WTC11 (cell line): Measurements from ENCODE around the gene KCNK4. TPM values are rescaled to one million over a fixed set of nuclear protein-coding genes. Genes with fewer than 3 reads are reported as not detected.

Experiments used
- ATAC-seq: fragments of 200-7000 bp; cut with Tn5 transposase; 2 replicates; pipeline ENCODE4 v1.10.0; 2021; ENCODE audit warnings: mild to moderate bottlenecking, moderate library complexity
- CTCF ChIA-PET: fragments of 300-600 bp; sonication (Branson Sonifier 250); formaldehyde crosslinking; loops from one replicate; lab custom pipeline; 2021; ENCODE audit warnings: antibody characterized with exemption; lab: Charles Lee
- POLR2A ChIA-PET: fragments of 350-600 bp; sonication (Branson Sonifier 250); formaldehyde crosslinking; loops from one replicate; lab custom pipeline; 2021; ENCODE audit warnings: antibody characterized with exemption; lab: Charles Lee
- DNase-seq: peaks from one replicate; pipeline ENCODE4 v3.0.0; 2021; ENCODE audit warnings: low spot score
- H3K27ac Mint-ChIP-seq: 2 replicates; pipeline ENCODE4 v1.8.0; 2021; ENCODE audit warnings: mixed read lengths
- H3K27me3 Mint-ChIP-seq: 2 replicates; pipeline ENCODE4 v1.8.0; 2021; ENCODE audit warnings: low read depth, mild to moderate bottlenecking, moderate library complexity, mixed read lengths
- H3K36me3 Mint-ChIP-seq: 2 replicates; pipeline ENCODE4 v1.8.0; 2021; ENCODE audit warnings: mixed read lengths
- H3K4me1 Mint-ChIP-seq: 2 replicates; pipeline ENCODE4 v1.8.0; 2022; ENCODE audit warnings: mixed read lengths
- H3K4me3 Mint-ChIP-seq: 2 replicates; pipeline ENCODE4 v1.8.0; 2021; ENCODE audit warnings: mild to moderate bottlenecking, moderate library complexity, mixed read lengths
- H3K9me3 Mint-ChIP-seq: 2 replicates; pipeline ENCODE4 v1.8.0; 2021; ENCODE audit warnings: mixed read lengths
- ARID4B ChIP-seq: sonication (generic); formaldehyde crosslinking; IDR thresholded peaks from 2 replicates; pipeline ENCODE4 v1.8.0; 2023; ENCODE audit warnings: missing genetic modification reagents, mild to moderate bottlenecking, borderline replicate concordance
- JUN ChIP-seq: sonication (generic); formaldehyde crosslinking; IDR thresholded peaks from 2 replicates; pipeline ENCODE4 v1.8.0; 2023; ENCODE audit warnings: mild to moderate bottlenecking, missing genetic modification reagents
- NR2C2 ChIP-seq: sonication (generic); formaldehyde crosslinking; IDR thresholded peaks from 2 replicates; pipeline ENCODE4 v1.8.0; 2022; ENCODE audit warnings: mild to moderate bottlenecking, missing genetic modification reagents
- PRDM15 ChIP-seq: sonication (generic); formaldehyde crosslinking; IDR thresholded peaks from 2 replicates; pipeline ENCODE4 v1.8.0; 2022; ENCODE audit warnings: missing genetic modification reagents
- SMAD4 ChIP-seq: sonication (generic); formaldehyde crosslinking; IDR thresholded peaks from 2 replicates; pipeline ENCODE4 v1.8.0; 2022; ENCODE audit warnings: mild to moderate bottlenecking, missing genetic modification reagents
- TEAD1 ChIP-seq: sonication (generic); formaldehyde crosslinking; IDR thresholded peaks from 2 replicates; pipeline ENCODE4 v1.8.0; 2022; ENCODE audit warnings: mild to moderate bottlenecking, missing genetic modification reagents
- TP53 ChIP-seq: sonication (generic); formaldehyde crosslinking; IDR thresholded peaks from 2 replicates; pipeline ENCODE4 v1.8.1; 2023; ENCODE audit warnings: mild to moderate bottlenecking, missing genetic modification reagents
- ZNF263 ChIP-seq: sonication (generic); formaldehyde crosslinking; IDR thresholded peaks from 2 replicates; pipeline ENCODE4 v1.8.1; 2022; ENCODE audit warnings: low read depth, mild to moderate bottlenecking, moderate library complexity, missing genetic modification reagents
- ZNF423 ChIP-seq: fragments of 250-450 bp; sonication (Bioruptor Pico); IDR thresholded peaks from 2 replicates; pipeline ENCODE4 v2.1.2; 2022; ENCODE audit warnings: mild to moderate bottlenecking, moderate library complexity
- total RNA-seq: library from RNA; stranded (reverse); gene quantifications from 3 replicates; pipeline ENCODE4 v1.2.3, GENCODE V29; 2021
- TF ChIP-seq, protein P1 (sequence below): sonication (generic); formaldehyde crosslinking; IDR thresholded peaks from 2 replicates; pipeline ENCODE4 v1.8.1; 2023; ENCODE audit warnings: mild to moderate bottlenecking, missing genetic modification reagents, borderline replicate concordance
- TF ChIP-seq, protein P2 (sequence below): sonication (generic); formaldehyde crosslinking; IDR thresholded peaks from 2 replicates; pipeline ENCODE4 v1.8.0; 2022; ENCODE audit warnings: mild to moderate bottlenecking, missing genetic modification reagents
- TF ChIP-seq, protein P3 (sequence below): sonication (generic); formaldehyde crosslinking; IDR thresholded peaks from 2 replicates; pipeline ENCODE4 v1.8.1; 2022; ENCODE audit warnings: low read depth, missing genetic modification reagents, borderline replicate concordance
- TF ChIP-seq, protein P4 (sequence below): sonication (generic); formaldehyde crosslinking; IDR thresholded peaks from 2 replicates; pipeline ENCODE4 v1.8.1; 2022; ENCODE audit warnings: missing genetic modification reagents, borderline replicate concordance
- TF ChIP-seq, protein P5 (sequence below): fragments of 250-450 bp; sonication (Bioruptor Pico); IDR thresholded peaks from 2 replicates; pipeline ENCODE4 v1.9.0; 2021; ENCODE audit warnings: mild to moderate bottlenecking

KCNK4 gene
- total RNA-seq, 1 experiment from 2014 or later: 0.74 TPM

GRCh38 chr11:64268893-64269539 is 22.1 kb upstream of the KCNK4 start:
- ChIA-PET CTCF (interaction anchor here (0.6 to 6.2 kb wide), 12 partner anchors 15 to 86 kb away, joined by 3 to 75 read pairs (median 10); partner anchors contain the start of genes BAD, CATSPERZ, ESRRA and FKBP2), POLR2A (interaction anchor here (0.6 to 3.9 kb wide), 10 partner anchors 13 to 84 kb away, joined by 3 to 25 read pairs (median 5); partner anchors contain the start of genes BAD, FKBP2, GPR137 and PLCB3)
- TF ChIP-seq NR2C2 (CRISPR knock-in tag): no peak
- peak; percentile 11; the same call in 1 of the 2 replicates for TF ChIP-seq ARID4B (CRISPR knock-in tag)
- TF ChIP-seq, protein P1, sequence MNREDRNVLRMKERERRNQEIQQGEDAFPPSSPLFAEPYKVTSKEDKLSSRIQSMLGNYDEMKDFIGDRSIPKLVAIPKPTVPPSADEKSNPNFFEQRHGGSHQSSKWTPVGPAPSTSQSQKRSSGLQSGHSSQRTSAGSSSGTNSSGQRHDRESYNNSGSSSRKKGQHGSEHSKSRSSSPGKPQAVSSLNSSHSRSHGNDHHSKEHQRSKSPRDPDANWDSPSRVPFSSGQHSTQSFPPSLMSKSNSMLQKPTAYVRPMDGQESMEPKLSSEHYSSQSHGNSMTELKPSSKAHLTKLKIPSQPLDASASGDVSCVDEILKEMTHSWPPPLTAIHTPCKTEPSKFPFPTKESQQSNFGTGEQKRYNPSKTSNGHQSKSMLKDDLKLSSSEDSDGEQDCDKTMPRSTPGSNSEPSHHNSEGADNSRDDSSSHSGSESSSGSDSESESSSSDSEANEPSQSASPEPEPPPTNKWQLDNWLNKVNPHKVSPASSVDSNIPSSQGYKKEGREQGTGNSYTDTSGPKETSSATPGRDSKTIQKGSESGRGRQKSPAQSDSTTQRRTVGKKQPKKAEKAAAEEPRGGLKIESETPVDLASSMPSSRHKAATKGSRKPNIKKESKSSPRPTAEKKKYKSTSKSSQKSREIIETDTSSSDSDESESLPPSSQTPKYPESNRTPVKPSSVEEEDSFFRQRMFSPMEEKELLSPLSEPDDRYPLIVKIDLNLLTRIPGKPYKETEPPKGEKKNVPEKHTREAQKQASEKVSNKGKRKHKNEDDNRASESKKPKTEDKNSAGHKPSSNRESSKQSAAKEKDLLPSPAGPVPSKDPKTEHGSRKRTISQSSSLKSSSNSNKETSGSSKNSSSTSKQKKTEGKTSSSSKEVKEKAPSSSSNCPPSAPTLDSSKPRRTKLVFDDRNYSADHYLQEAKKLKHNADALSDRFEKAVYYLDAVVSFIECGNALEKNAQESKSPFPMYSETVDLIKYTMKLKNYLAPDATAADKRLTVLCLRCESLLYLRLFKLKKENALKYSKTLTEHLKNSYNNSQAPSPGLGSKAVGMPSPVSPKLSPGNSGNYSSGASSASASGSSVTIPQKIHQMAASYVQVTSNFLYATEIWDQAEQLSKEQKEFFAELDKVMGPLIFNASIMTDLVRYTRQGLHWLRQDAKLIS (CRISPR knock-in tag): 0 out of 2 replicates have a peak, but pooled peaks have one; percentile 11
- TF ChIP-seq, protein P2, sequence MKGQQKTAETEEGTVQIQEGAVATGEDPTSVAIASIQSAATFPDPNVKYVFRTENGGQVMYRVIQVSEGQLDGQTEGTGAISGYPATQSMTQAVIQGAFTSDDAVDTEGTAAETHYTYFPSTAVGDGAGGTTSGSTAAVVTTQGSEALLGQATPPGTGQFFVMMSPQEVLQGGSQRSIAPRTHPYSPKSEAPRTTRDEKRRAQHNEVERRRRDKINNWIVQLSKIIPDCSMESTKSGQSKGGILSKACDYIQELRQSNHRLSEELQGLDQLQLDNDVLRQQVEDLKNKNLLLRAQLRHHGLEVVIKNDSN: 0 out of 2 replicates have a peak, but pooled peaks have one; percentile 31
- TF ChIP-seq, protein P3, sequence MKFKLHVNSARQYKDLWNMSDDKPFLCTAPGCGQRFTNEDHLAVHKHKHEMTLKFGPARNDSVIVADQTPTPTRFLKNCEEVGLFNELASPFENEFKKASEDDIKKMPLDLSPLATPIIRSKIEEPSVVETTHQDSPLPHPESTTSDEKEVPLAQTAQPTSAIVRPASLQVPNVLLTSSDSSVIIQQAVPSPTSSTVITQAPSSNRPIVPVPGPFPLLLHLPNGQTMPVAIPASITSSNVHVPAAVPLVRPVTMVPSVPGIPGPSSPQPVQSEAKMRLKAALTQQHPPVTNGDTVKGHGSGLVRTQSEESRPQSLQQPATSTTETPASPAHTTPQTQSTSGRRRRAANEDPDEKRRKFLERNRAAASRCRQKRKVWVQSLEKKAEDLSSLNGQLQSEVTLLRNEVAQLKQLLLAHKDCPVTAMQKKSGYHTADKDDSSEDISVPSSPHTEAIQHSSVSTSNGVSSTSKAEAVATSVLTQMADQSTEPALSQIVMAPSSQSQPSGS (CRISPR knock-in tag): no peak
- TF ChIP-seq JUN (CRISPR knock-in tag): 0 out of 2 replicates have a peak, but pooled peaks have one; percentile 23
- peak; percentile 82; the same call in 1 of the 2 replicates for TF ChIP-seq TP53
- 0 out of 2 replicates have a peak, but pooled peaks have one; percentile 56 for TF ChIP-seq TEAD1 (CRISPR knock-in tag)
- H3K36me3 Mint-ChIP-seq: peaks cover 13% of the 10 kb centered on the region
- peaks cover 19% of the 10 kb centered on the region for H3K4me1 Mint-ChIP-seq
- no peaks in the 10 kb centered on the region for H3K27me3 Mint-ChIP-seq
- peak overlapping the region; percentile 99 for H3K27ac Mint-ChIP-seq
- ATAC-seq (peak; percentile 3), DNase-seq (peak; percentile 49)
- H3K9me3 Mint-ChIP-seq: no peaks in the 10 kb centered on the region
- H3K4me3 Mint-ChIP-seq: peak overlapping the region; percentile 99

GRCh38 chr11:64269540-64270220 is 21.4 kb upstream of the KCNK4 start:
- peak; percentile 83 for ATAC-seq
- ChIA-PET CTCF (interaction anchor here (0.6 to 6.2 kb wide), 17 partner anchors 15 to 87 kb away, joined by 3 to 75 read pairs (median 8); partner anchors contain the start of genes BAD, CATSPERZ, ESRRA and FKBP2), POLR2A (interaction anchor here (0.8 to 3.9 kb wide), 10 partner anchors 14 to 231 kb away, joined by 3 to 25 read pairs (median 5); partner anchors contain the start of genes BAD, CATSPERZ, FKBP2 and GPR137)
- no peaks in the 10 kb centered on the region for H3K9me3 Mint-ChIP-seq
- H3K27me3 Mint-ChIP-seq: no peaks in the 10 kb centered on the region
- peak overlapping the region; percentile 100 for H3K27ac Mint-ChIP-seq
- peak overlapping the region; percentile 99 for H3K4me3 Mint-ChIP-seq
- H3K4me1 Mint-ChIP-seq: peaks cover 22% of the 10 kb centered on the region
- peaks cover 13% of the 10 kb centered on the region for H3K36me3 Mint-ChIP-seq
- peak; percentile 98 for DNase-seq
- TF ChIP-seq, protein P4, sequence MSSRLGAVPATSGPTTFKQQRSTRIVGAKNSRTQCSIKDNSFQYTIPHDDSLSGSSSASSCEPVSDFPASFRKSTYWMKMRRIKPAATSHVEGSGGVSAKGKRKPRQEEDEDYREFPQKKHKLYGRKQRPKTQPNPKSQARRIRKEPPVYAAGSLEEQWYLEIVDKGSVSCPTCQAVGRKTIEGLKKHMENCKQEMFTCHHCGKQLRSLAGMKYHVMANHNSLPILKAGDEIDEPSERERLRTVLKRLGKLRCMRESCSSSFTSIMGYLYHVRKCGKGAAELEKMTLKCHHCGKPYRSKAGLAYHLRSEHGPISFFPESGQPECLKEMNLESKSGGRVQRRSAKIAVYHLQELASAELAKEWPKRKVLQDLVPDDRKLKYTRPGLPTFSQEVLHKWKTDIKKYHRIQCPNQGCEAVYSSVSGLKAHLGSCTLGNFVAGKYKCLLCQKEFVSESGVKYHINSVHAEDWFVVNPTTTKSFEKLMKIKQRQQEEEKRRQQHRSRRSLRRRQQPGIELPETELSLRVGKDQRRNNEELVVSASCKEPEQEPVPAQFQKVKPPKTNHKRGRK: no peak
- no peak for TF ChIP-seq SMAD4 (CRISPR knock-in tag)
- peak; percentile 98 for TF ChIP-seq NR2C2 (CRISPR knock-in tag)
- no peak; the same call in 1 of the 2 replicates for TF ChIP-seq PRDM15 (CRISPR knock-in tag)
- TF ChIP-seq, protein P5, sequence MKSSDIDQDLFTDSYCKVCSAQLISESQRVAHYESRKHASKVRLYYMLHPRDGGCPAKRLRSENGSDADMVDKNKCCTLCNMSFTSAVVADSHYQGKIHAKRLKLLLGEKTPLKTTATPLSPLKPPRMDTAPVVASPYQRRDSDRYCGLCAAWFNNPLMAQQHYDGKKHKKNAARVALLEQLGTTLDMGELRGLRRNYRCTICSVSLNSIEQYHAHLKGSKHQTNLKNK (CRISPR knock-in tag): peak; percentile 70
- no peak for TF ChIP-seq ZNF423 (CRISPR knock-in tag)
- no peak for TF ChIP-seq ZNF263
